Measurements from ENCODE around the gene GATA2.

GATA2 gene

DNA sequence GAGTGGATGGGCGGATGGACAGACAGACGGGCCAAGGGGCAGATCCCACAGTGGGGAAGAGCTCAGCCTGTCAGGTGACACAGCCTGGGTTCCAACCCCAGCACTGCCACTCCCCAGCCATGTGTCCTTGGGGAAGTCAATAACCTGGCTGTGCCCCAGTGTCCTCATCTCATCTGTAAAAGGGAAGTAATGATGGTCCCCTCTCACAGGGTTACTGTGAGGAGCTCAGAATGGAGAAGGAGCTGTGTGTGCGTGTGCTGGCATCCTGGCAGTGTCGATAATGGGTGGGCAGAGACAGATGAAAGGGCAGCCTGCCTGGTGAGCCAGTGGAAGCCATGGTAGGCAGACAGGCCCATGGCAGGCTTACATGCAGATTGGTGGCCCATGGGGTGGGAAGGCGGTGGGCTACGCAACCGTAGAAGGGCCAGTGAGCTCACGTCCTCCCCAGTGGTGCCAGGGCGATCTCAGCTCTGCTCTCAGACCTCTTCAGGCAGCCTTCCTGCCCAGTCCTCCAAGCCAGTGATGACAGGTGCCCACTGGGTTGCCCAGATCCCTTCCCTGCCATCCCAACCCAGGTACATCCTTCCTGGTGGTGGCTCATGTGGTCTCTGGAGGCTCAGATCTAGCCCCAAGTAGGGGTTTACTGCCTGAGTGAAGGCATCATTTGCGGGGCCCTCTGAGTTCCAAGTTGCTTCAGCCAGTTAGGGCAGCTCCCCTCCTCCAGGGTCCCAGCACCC lies 24.0 kb downstream of the GATA2 start:
- Histone ChIP-seq H3K4me1 (ENCODE audit: insufficient read depth, poor library complexity, severe bottlenecking) (no peaks in the 10 kb centered on the region), H3K27me3 (ENCODE audit: insufficient read depth, poor library complexity, severe bottlenecking) (no peaks in the 10 kb centered on the region), H3K36me3 (ENCODE audit: low read depth) (no peaks in the 10 kb centered on the region), H3K27ac (ENCODE audit: poor library complexity, severe bottlenecking) (no peak overlapping the region), H3K4me3 (ENCODE audit: severe bottlenecking) (no peak overlapping the region), H3K9me3 (ENCODE audit: severe bottlenecking) (no peaks in the 10 kb centered on the region)
- DNase-seq (ENCODE audit: low spot score) (no peak), ATAC-seq (ENCODE audit: low read depth) (no peak)
- TF ChIP-seq, protein P1, sequence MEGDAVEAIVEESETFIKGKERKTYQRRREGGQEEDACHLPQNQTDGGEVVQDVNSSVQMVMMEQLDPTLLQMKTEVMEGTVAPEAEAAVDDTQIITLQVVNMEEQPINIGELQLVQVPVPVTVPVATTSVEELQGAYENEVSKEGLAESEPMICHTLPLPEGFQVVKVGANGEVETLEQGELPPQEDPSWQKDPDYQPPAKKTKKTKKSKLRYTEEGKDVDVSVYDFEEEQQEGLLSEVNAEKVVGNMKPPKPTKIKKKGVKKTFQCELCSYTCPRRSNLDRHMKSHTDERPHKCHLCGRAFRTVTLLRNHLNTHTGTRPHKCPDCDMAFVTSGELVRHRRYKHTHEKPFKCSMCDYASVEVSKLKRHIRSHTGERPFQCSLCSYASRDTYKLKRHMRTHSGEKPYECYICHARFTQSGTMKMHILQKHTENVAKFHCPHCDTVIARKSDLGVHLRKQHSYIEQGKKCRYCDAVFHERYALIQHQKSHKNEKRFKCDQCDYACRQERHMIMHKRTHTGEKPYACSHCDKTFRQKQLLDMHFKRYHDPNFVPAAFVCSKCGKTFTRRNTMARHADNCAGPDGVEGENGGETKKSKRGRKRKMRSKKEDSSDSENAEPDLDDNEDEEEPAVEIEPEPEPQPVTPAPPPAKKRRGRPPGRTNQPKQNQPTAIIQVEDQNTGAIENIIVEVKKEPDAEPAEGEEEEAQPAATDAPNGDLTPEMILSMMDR (IDR thresholded peaks at IDR 0.05; ENCODE audit: poor library complexity, severe bottlenecking), result no peak

DNA sequence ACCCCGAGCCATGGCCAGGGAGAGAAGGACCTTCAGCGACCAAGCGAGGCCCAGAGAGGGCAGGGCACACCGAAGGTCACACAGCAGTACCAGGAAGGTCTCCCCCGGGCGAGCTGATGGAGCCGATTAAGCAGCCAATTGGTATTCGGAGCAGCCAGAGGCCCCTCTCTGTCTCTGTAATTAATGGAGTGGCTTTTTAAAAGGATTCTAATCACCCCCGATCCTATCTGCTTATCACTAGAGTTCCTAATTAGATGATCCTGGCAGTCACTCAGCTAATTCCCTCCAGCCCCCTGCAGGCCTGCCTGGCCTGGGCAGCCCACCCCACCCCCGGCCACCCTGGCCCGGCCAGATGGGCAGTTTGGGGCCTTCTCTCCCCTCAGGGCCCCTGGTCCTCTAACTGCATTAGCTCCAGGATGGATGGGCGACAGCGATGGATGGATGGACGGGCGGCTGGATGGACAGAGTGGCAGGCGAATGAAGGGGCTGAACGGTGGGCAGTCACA lies 24.7 kb downstream of the GATA2 start:
- TF ChIP-seq, protein P1 (IDR thresholded peaks at IDR 0.05; ENCODE audit: poor library complexity, severe bottlenecking), result no peak
- DNase-seq (ENCODE audit: low spot score) (no peak), ATAC-seq (ENCODE audit: low read depth) (no peak)
- H3K9me3 ChIP-seq (ENCODE audit: severe bottlenecking), result no peaks in the 10 kb centered on the region
- no peaks in the 10 kb centered on the region for H3K36me3 ChIP-seq (ENCODE audit: low read depth)
- no peak overlapping the region for H3K4me3 ChIP-seq (ENCODE audit: severe bottlenecking)
- H3K27ac ChIP-seq (ENCODE audit: poor library complexity, severe bottlenecking), result no peak overlapping the region
- no peaks in the 10 kb centered on the region for H3K27me3 ChIP-seq (ENCODE audit: insufficient read depth, poor library complexity, severe bottlenecking)
- H3K4me1 ChIP-seq (ENCODE audit: insufficient read depth, poor library complexity, severe bottlenecking), result no peaks in the 10 kb centered on the region

DNA sequence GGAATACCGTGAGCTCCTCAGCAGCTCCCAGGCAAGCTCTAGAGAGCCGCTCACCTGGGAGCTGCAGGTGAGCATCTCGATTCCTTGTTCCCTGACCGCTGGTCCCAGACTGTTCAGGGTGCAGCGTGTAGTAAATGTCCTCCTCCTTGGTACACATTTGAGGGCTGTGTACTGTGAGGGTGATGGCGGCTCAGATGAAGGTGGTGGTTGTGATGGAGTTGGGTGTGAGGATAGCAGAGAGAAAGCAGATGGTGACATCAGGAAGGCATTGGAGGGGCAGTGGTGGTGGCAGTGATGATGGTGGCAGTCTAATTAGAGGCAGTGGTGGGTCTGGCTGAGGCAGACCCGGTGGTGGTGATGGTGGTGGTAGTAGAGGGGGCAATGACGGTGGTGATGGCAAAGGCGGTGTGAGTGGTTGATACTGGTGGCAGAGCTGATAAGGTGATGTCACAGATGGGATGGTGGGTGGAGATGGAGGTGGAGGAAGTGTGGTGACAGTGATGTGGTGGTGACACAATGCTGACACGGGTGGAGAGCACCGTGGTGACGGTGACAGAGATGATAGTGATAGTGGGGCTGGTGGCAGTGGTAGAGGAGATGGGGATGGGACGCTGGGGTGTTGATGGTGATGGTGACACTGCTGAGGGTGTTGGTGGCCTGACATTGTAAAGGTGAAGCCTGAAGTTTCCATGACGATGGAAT lies 26.0 kb downstream of the GATA2 start, which contains the start of gene DNAJB8:
Gene DNAJB8 (minus strand): TSS at position 51 of the 702 bp plus-strand sequence. CDS start 3,645 bp downstream, outside the sequence.
- Histone ChIP-seq H3K4me3 (ENCODE audit: severe bottlenecking) (no peak within 1 kb of the TSS), H3K27me3 (ENCODE audit: insufficient read depth, poor library complexity, severe bottlenecking) (no peaks in the 10 kb centered on the region), H3K36me3 (ENCODE audit: low read depth) (no peaks in the 10 kb centered on the region), H3K9me3 (ENCODE audit: severe bottlenecking) (no peaks in the 10 kb centered on the region), H3K4me1 (ENCODE audit: insufficient read depth, poor library complexity, severe bottlenecking) (no peaks in the 10 kb centered on the region), H3K27ac (ENCODE audit: poor library complexity, severe bottlenecking) (no peak within 1 kb of the TSS)
- TF ChIP-seq, protein P1 (IDR thresholded peaks at IDR 0.05; ENCODE audit: poor library complexity, severe bottlenecking), result no peak
- ATAC-seq (ENCODE audit: low read depth) (no peak), DNase-seq (ENCODE audit: low spot score) (no peak)

DNA sequence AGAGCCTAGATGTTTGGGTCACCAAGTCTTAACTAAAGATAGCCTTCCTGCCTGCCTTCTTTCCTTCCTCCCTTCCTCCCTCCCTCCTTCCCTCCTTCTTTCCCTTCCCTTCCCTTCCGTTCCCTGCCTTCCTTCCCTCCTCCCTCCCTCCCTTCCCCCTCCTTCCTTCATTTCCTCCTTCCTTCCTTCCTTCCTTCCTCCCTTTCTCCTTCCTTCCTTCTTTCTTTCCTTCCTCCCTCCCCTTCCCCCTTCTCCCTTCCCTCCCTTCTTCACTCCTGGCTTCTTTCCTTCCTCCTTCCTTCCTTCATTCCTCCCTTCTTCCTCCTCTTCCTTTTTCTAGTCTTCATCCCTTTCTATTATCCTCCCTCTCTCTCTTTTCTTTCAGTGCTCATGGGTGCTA lies 28.3 kb downstream of the GATA2 start:
- no peaks in the 10 kb centered on the region for H3K27me3 ChIP-seq (ENCODE audit: insufficient read depth, poor library complexity, severe bottlenecking)
- H3K9me3 ChIP-seq (ENCODE audit: severe bottlenecking), result no peaks in the 10 kb centered on the region
- H3K36me3 ChIP-seq (ENCODE audit: low read depth), result no peaks in the 10 kb centered on the region
- H3K27ac ChIP-seq (ENCODE audit: poor library complexity, severe bottlenecking), result no peak overlapping the region
- no peak overlapping the region for H3K4me3 ChIP-seq (ENCODE audit: severe bottlenecking)
- TF ChIP-seq, protein P1 (IDR thresholded peaks at IDR 0.05; ENCODE audit: poor library complexity, severe bottlenecking), result no peak
- no peaks in the 10 kb centered on the region for H3K4me1 ChIP-seq (ENCODE audit: insufficient read depth, poor library complexity, severe bottlenecking)
- no peak for ATAC-seq (ENCODE audit: low read depth)
- DNase-seq (ENCODE audit: low spot score), result no peak

Measured in RWPE2 (cell line).